Activated T-cell treated with anti-CD3 and anti-CD28 coated beads, Interleukin-2, amount 50 U/mL, for 4 hours (primary cell): ENCODE data around the gene HIBADH. TPM values are rescaled to one million over a fixed set of nuclear protein-coding genes. Genes with fewer than 3 reads are reported as not detected.

ENCODE experiments used
- ATAC-seq, 2 donors: fragments of 200-7000 bp; cut with Tn5 transposase; one replicate each; pipeline ENCODE4 v1.10.0; 2021
- DNase-seq: peaks from one replicate; pipeline ENCODE4 v3.0.0-alpha.2; 2020
- H3K27me3 Mint-ChIP-seq: one replicate; pipeline ENCODE4 v1.8.0; 2021; ENCODE audit warnings: low read depth, mixed read lengths
- H3K36me3 Mint-ChIP-seq: one replicate; pipeline ENCODE4 v1.8.0; 2022; ENCODE audit warnings: mixed read lengths; ENCODE audit not compliant: insufficient read depth
- H3K4me1 Mint-ChIP-seq: one replicate; pipeline ENCODE4 v1.8.0; 2021; ENCODE audit warnings: low read depth, mixed read lengths
- H3K4me3 Mint-ChIP-seq: one replicate; pipeline ENCODE4 v1.8.0; 2021; ENCODE audit warnings: mild to moderate bottlenecking, moderate library complexity, mixed read lengths
- H3K9me3 Mint-ChIP-seq: one replicate; pipeline ENCODE4 v1.8.0; 2021; ENCODE audit warnings: mixed read lengths
- total RNA-seq, 3 donors: library from RNA; stranded (reverse); gene quantifications; one replicate each; pipeline ENCODE4 v1.2.1, GENCODE V29; 2021

Gene HIBADH
- total RNA-seq, 3 donors from 2014 or later, result 9.8 to 10.9 (median 10.8) TPM

- ATAC-seq (no peak), DNase-seq (no peak)
- no peak overlapping the region for H3K4me3 Mint-ChIP-seq
- H3K27me3 Mint-ChIP-seq, result peaks cover 5% of the 10 kb centered on the region
- H3K4me1 Mint-ChIP-seq, result no peaks in the 10 kb centered on the region
- no peaks in the 10 kb centered on the region for H3K9me3 Mint-ChIP-seq
- H3K36me3 Mint-ChIP-seq, result no peaks in the 10 kb centered on the region
Measured at GRCh38 chr7:27478084-27478483, 184.6 kb downstream of the HIBADH start.

- Mint-ChIP-seq H3K36me3 (no peaks in the 10 kb centered on the region), H3K9me3 (no peaks in the 10 kb centered on the region)
Measured at GRCh38 chr7:27476493-27476892, 186.2 kb downstream of the HIBADH start.

More at GRCh38 chr7:27476493-27476892, 186.2 kb downstream of the HIBADH start:
- Mint-ChIP-seq H3K4me1 (no peaks in the 10 kb centered on the region), H3K4me3 (no peak overlapping the region), H3K27me3 (peaks cover 5% of the 10 kb centered on the region)
- DNase-seq (no peak), ATAC-seq (no peak)

Other genes with a start within 250 kb of the HIBADH start
- 10 to 100 TPM; 52.3 to 68.5 (median 62.0) TPM for gene TAX1BP1, start 77.3 kb upstream of the HIBADH start, total RNA-seq